ENCODE results near the gene PRKCE.

The PRKCE gene

DNA sequence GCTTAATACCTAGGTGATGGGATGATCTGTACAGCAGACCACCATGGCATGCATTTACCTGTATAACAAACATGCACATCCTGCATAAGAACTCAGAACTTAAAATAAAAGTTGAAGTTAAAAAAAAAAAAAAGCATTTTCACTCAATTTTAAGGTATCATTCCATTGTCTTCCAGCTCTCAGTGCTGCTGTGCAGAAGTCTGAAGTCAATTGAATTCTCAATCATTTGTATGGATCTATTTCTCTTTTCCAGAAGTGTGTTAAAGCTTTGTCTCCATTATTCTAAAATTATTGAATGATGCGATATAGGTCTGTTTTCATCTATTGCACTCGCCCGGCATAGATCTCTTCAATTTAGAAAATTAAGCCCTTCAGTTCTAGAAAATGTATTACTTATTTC is 443.2 kb downstream of the PRKCE start:
- TF ChIP-seq, protein P1, sequence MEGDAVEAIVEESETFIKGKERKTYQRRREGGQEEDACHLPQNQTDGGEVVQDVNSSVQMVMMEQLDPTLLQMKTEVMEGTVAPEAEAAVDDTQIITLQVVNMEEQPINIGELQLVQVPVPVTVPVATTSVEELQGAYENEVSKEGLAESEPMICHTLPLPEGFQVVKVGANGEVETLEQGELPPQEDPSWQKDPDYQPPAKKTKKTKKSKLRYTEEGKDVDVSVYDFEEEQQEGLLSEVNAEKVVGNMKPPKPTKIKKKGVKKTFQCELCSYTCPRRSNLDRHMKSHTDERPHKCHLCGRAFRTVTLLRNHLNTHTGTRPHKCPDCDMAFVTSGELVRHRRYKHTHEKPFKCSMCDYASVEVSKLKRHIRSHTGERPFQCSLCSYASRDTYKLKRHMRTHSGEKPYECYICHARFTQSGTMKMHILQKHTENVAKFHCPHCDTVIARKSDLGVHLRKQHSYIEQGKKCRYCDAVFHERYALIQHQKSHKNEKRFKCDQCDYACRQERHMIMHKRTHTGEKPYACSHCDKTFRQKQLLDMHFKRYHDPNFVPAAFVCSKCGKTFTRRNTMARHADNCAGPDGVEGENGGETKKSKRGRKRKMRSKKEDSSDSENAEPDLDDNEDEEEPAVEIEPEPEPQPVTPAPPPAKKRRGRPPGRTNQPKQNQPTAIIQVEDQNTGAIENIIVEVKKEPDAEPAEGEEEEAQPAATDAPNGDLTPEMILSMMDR (IDR thresholded peaks at IDR 0.05; ENCODE audit: borderline replicate concordance, control extremely low read depth, extremely low read depth, insufficient read depth, missing control alignments) = no peak
- DNase-seq (ENCODE audit: low spot score) = no peak
- in situ Hi-C loops (cut with MboI; ENCODE audit: low sequenced_read_pairs, unreplicated experiment) = no loop called here

DNA sequence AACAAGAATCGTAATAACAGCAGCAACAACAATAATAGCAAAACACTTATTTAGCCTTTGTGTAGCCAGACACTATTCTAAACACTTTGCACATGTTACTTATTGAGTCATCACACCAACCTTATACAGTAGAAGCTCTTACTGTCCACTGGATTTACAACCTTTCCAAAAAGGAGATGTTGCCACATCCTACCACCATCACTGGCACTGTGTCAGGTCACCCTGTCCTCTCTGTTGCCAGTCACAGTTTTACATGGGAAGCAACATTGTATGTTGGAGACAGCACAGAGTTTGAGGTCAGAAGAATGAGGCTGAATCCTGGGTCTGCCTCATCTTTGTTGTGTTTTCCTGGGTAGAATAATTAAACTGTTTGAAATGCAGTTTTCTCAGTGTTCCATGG is 444.4 kb downstream of the PRKCE start:
- no peak for DNase-seq (ENCODE audit: low spot score)
- TF ChIP-seq, protein P1 (IDR thresholded peaks at IDR 0.05; ENCODE audit: borderline replicate concordance, control extremely low read depth, extremely low read depth, insufficient read depth, missing control alignments) = no peak
- in situ Hi-C loops (cut with MboI; ENCODE audit: low sequenced_read_pairs, unreplicated experiment) = no loop called here

DNA sequence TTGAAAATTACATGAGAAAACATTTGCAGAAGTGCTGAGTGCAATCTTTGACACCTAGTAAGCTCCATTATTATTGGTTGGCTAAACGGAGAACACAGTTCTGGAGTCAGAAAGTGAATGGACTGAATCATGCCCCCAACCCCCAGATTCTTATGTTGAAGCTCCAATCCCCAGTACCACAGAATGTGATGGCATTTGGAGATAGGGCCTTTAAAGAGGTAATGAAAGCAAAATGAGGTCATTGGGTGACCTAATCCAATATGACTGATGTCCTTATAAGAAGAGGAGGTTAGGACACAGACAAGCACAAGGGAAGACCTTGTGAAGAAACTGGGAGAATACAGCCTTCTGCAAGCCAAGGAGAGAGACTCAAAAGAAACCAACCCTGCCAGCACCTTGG is 444.8 kb downstream of the PRKCE start:
- TF ChIP-seq, protein P1 (IDR thresholded peaks at IDR 0.05; ENCODE audit: borderline replicate concordance, control extremely low read depth, extremely low read depth, insufficient read depth, missing control alignments) = no peak
- DNase-seq (ENCODE audit: low spot score) = no peak
- in situ Hi-C loops (cut with MboI; ENCODE audit: low sequenced_read_pairs, unreplicated experiment) = no loop called here

DNA sequence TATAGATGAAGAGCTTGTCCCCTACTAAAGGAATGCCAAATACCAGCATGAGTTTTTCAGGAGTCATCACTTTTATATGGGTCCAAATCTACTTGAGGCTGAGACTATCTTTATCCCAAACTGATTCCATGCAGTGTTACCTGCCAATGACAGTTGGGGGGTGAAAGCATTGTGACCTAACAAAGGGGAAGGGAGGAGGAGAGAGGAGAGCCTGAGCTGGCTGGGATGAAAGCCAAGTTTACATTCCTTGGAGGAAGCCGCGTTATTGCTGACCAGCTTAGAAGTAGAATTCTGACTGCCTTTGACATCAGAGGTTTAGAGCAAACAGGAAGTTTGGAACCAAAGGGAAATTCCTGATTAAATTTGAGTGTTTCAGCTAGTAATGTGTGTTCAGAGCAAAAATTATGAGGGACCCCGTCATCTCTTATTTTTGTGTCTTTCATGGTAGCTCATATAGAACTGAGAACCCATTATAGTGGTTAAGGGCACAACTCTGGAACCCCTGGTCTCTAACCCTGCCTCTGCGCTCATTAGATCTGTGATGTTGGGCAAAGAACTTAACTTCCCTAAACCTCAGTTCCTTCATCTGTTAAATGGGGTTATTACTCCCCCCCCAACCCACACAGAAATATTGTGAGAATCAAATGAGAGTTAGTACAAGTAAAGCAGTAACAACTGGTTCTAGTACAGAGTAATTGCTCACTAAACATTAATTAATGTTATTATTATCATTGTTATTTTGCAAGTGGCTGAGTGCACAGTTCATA is 446.4 kb downstream of the PRKCE start:
- DNase-seq (ENCODE audit: low spot score) = no peak
- in situ Hi-C loops (cut with MboI; ENCODE audit: low sequenced_read_pairs, unreplicated experiment) = no loop called here
- TF ChIP-seq, protein P1 (IDR thresholded peaks at IDR 0.05; ENCODE audit: borderline replicate concordance, control extremely low read depth, extremely low read depth, insufficient read depth, missing control alignments) = no peak

GRCh38 chr2:46098621-46099062 is 447.2 kb downstream of the PRKCE start:
- TF ChIP-seq, protein P1 (IDR thresholded peaks at IDR 0.05; ENCODE audit: borderline replicate concordance, control extremely low read depth, extremely low read depth, insufficient read depth, missing control alignments) = no peak
- in situ Hi-C loops (cut with MboI; ENCODE audit: low sequenced_read_pairs, unreplicated experiment) = no loop called here
- DNase-seq (ENCODE audit: low spot score) = no peak

DNA sequence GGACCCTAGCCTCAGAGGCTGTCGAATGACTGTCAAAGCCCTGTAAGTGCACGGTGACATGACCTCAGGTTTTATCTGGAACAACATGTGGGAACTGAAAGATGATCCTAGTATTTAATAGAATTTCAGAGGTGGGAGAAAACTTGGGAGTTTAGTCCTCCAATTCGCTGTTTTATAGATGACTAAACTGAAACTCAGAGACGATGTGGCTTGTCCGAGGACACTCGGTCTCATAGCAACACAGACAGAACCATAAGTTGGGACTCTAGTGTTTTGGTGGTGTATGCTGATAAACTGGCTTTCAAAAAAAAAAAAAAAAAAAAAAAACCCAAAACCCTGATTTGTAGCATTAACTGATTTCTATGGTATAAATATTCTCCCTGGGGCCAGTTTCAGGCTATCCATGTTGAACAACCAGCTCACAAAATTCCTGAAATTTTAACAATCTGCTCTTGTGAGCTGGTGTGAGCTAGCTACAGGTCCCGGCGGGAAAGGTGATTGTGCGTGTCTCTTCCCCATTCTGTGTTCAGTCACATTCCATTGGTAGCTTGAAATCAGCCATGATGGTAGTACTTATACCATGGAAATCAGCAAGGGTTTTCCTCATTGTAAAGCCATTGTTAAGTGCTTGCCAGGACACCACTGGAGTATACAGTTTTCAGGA is 450.2 kb downstream of the PRKCE start:
- in situ Hi-C loops (cut with MboI; ENCODE audit: low sequenced_read_pairs, unreplicated experiment) = no loop called here

More for the DNA sequence above, 450.2 kb downstream of the PRKCE start:
- TF ChIP-seq, protein P1 (IDR thresholded peaks at IDR 0.05; ENCODE audit: borderline replicate concordance, control extremely low read depth, extremely low read depth, insufficient read depth, missing control alignments) = no peak
- DNase-seq (ENCODE audit: low spot score) = no peak
